Glutamatergic neuron (in vitro differentiated cells): ENCODE measurements around the gene GLUL. TPM values are rescaled to one million over a fixed set of nuclear protein-coding genes. Genes with fewer than 3 reads are reported as not detected.

Source experiments
- DNase-seq: peaks from one replicate; pipeline ENCODE4 v3.0.0; 2022
- H3K27ac Mint-ChIP-seq: one replicate; pipeline ENCODE4 v1.8.0; 2020; ENCODE audit warnings: mild to moderate bottlenecking, mixed read lengths, inconsistent platforms; ENCODE audit not compliant: unreplicated experiment
- H3K27me3 Mint-ChIP-seq: one replicate; pipeline ENCODE4 v1.8.0; 2020; ENCODE audit warnings: mild to moderate bottlenecking, moderate library complexity, mixed read lengths, inconsistent platforms; ENCODE audit not compliant: unreplicated experiment
- H3K36me3 Mint-ChIP-seq: one replicate; pipeline ENCODE4 v1.8.0; 2020; ENCODE audit warnings: mild to moderate bottlenecking, mixed read lengths, inconsistent platforms; ENCODE audit not compliant: unreplicated experiment
- H3K4me1 Mint-ChIP-seq: one replicate; pipeline ENCODE4 v1.8.0; 2020; ENCODE audit warnings: mild to moderate bottlenecking, low read depth, mixed read lengths, inconsistent platforms; ENCODE audit not compliant: unreplicated experiment
- H3K4me3 Mint-ChIP-seq: one replicate; pipeline ENCODE4 v1.8.0; 2020; ENCODE audit warnings: mild to moderate bottlenecking, mixed read lengths, inconsistent platforms; ENCODE audit not compliant: unreplicated experiment
- H3K9me3 Mint-ChIP-seq: one replicate; pipeline ENCODE4 v1.8.0; 2020; ENCODE audit warnings: mild to moderate bottlenecking, moderate library complexity, mixed read lengths, inconsistent platforms; ENCODE audit not compliant: unreplicated experiment
- total RNA-seq: library from RNA; stranded (reverse); fragmentation: NEBNext Ultra II Directional; extraction: Animal tissue kit (Norgen Biotek cat#: 25700); gene quantifications from one replicate; pipeline ENCODE4 v1.2.1, GENCODE V29; 2021; ENCODE audit not compliant: unreplicated experiment
- TF ChIP-seq, protein P1 (sequence below): fragments of 200-600 bp; sonication (generic); IDR thresholded peaks from one replicate; pipeline ENCODE4 v1.5.0; 2021; ENCODE audit not compliant: partially characterized antibody, unreplicated experiment

The GLUL gene
- total RNA-seq, 1 donor from 2014 or later: 312 TPM

DNA sequence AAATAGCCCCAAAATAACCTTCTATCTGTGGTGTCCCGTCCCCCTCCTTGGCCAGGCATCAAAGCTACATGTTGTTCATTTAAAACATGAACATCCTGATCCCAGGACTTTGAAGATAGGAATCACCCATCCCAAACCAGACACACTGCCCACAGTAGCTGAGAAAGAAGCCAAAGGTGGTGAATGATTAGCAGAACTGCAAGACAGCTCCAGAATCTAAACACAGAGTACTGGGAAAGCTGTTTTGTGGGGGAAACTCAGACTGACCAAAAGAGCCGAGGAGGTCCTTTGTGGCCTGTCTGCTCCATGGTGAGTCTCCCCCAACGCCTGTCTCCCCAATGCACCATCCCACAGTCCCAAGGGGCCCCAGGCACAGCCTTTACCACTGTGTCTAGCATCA lies 16.1 kb upstream of the GLUL start:
- Mint-ChIP-seq H3K4me1 (peaks cover 11% of the 10 kb centered on the region), H3K9me3 (peaks cover 2% of the 10 kb centered on the region), H3K27ac (no peak overlapping the region), H3K27me3 (no peaks in the 10 kb centered on the region), H3K4me3 (no peak overlapping the region), H3K36me3 (peaks cover 9% of the 10 kb centered on the region)
- TF ChIP-seq, protein P1, sequence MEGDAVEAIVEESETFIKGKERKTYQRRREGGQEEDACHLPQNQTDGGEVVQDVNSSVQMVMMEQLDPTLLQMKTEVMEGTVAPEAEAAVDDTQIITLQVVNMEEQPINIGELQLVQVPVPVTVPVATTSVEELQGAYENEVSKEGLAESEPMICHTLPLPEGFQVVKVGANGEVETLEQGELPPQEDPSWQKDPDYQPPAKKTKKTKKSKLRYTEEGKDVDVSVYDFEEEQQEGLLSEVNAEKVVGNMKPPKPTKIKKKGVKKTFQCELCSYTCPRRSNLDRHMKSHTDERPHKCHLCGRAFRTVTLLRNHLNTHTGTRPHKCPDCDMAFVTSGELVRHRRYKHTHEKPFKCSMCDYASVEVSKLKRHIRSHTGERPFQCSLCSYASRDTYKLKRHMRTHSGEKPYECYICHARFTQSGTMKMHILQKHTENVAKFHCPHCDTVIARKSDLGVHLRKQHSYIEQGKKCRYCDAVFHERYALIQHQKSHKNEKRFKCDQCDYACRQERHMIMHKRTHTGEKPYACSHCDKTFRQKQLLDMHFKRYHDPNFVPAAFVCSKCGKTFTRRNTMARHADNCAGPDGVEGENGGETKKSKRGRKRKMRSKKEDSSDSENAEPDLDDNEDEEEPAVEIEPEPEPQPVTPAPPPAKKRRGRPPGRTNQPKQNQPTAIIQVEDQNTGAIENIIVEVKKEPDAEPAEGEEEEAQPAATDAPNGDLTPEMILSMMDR: no peak
- DNase-seq: no peak

DNA sequence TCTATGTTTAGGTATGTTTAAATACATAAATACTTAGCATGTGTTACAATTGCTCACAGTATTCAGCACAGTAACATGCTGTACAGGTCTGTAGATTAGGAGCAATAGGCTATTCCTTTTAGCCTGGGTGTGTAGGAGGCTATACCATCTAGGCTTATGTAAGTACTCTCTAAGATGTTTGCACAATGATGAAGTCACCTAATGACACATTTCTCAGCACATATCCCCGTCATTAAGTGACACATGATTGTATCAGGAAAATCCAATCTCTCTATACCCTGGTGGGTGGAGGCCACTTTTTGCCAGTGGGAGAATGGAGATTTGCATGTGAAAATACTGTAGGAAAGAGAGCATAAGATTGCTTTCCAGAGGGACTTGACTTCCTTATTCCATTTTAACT lies 14.4 kb upstream of the GLUL start:
- H3K4me3 Mint-ChIP-seq: no peak overlapping the region
- H3K9me3 Mint-ChIP-seq: peaks cover 2% of the 10 kb centered on the region
- no peak for DNase-seq
- peaks cover 9% of the 10 kb centered on the region for H3K36me3 Mint-ChIP-seq
- H3K4me1 Mint-ChIP-seq: peaks cover 11% of the 10 kb centered on the region
- no peaks in the 10 kb centered on the region for H3K27me3 Mint-ChIP-seq
- no peak overlapping the region for H3K27ac Mint-ChIP-seq
- TF ChIP-seq, protein P1: no peak

DNA sequence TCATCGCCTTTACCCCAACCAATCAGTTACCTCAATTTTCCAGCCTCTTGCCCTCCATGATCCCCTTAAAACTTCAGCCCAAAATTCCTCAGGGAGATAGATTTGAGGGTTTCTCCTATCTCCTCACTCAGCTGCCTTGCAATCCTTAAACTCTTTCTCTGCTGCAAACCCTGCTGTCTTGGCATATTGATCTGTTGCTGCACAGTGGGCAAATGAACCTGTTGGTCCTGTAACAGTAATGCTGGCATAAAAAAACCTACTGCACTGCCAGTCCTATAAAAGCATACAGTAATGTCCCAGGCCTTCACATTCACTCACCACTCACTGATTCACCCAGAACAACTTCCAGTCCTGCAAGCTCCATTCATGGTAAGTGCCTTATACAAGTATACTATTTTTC lies 14.0 kb upstream of the GLUL start:
- H3K27me3 Mint-ChIP-seq: no peaks in the 10 kb centered on the region
- TF ChIP-seq, protein P1: no peak
- H3K4me3 Mint-ChIP-seq: no peak overlapping the region
- no peak for DNase-seq
- H3K9me3 Mint-ChIP-seq: peaks cover 2% of the 10 kb centered on the region
- no peak overlapping the region for H3K27ac Mint-ChIP-seq
- peaks cover 11% of the 10 kb centered on the region for H3K4me1 Mint-ChIP-seq
- H3K36me3 Mint-ChIP-seq: peaks cover 9% of the 10 kb centered on the region

DNA sequence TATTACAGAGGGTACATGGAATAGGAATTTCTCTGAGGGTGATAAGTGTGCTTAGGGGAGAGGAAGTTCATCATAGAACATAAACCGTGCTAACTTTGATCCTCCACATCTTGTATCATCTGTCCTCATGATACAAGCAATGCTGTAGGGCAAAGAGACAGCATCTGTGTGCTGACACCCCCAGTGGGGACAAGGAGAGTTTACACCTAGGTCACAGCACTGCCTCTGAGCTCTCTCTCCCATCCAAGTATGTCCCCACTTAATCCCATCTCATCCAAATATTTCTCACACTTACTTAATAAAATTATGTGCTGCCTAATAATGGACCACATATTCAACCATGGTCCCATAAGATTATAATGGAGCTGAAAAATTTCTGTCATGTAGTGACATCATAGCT lies 13.2 kb upstream of the GLUL start:
- Mint-ChIP-seq H3K27me3 (no peaks in the 10 kb centered on the region), H3K4me3 (no peak overlapping the region), H3K4me1 (peaks cover 11% of the 10 kb centered on the region), H3K27ac (no peak overlapping the region), H3K9me3 (peaks cover 2% of the 10 kb centered on the region), H3K36me3 (peaks cover 9% of the 10 kb centered on the region)
- TF ChIP-seq, protein P1: no peak
- DNase-seq: no peak

DNA sequence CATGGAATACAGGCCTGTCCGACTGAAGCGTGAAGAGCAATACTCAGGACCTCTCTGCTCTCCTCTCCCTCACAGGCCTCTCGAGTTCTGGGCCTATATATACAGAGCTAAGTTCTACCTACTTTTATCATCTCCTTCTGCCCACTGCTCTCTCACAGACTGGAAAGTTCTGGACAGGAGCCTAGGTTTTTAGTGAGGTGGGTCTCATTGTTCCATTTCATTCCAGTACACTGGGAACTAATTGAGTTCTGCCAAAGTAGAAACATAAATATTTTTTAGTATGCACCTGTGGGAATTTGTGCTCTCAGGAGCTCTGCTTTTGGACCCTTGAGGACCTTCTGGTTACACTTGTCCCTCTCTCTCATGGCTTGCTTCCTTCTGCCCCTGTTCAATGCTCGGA lies 9.0 kb upstream of the GLUL start, which contains the start of gene TEDDM1:
Gene TEDDM1 (minus strand): TSS at position 101 of the 400 bp plus-strand sequence. CDS start 182 bp downstream, outside the sequence.
- TF ChIP-seq, protein P1: no peak
- DNase-seq: no peak
- H3K27me3 Mint-ChIP-seq: no peaks in the 10 kb centered on the region
- H3K4me1 Mint-ChIP-seq: no peaks in the 10 kb centered on the region
- peaks cover 2% of the 10 kb centered on the region for H3K9me3 Mint-ChIP-seq
- peaks cover 7% of the 10 kb centered on the region for H3K36me3 Mint-ChIP-seq
- no peak within 1 kb of the TSS for H3K27ac Mint-ChIP-seq
- no peak within 1 kb of the TSS for H3K4me3 Mint-ChIP-seq
